Measurements from ENCODE around the gene PAMR1.
A peak's percentile ranks its signal among the peaks of the same experiment; 100 is the strongest.

PAMR1 gene

GRCh38 chr11:35494957-35495490 lies 30.4 kb downstream of the PAMR1 start:
- DNase-seq, result no peak

- no peak for DNase-seq
These were observed 34.1 kb downstream of the PAMR1 start for GRCh38 chr11:35491231-35491871.

- DNase-seq, result no peak
These were observed 37.3 kb downstream of the PAMR1 start for GRCh38 chr11:35488117-35488516.

GRCh38 chr11:35487532-35488078 lies 37.8 kb downstream of the PAMR1 start:
- peak; percentile 10 for DNase-seq

GRCh38 chr11:35486934-35487333 lies 38.5 kb downstream of the PAMR1 start:
- no peak for DNase-seq

- DNase-seq, result no peak
These were observed 39.0 kb downstream of the PAMR1 start for GRCh38 chr11:35486446-35486845.

- DNase-seq, result peak; percentile 84
These were observed 39.6 kb downstream of the PAMR1 start for GRCh38 chr11:35485656-35486322.

- DNase-seq, result no peak
These were observed 41.0 kb downstream of the PAMR1 start for GRCh38 chr11:35484435-35484834.

- no peak for DNase-seq
These were observed 42.1 kb downstream of the PAMR1 start for GRCh38 chr11:35483131-35483820.

GRCh38 chr11:35479731-35480130 lies 45.7 kb downstream of the PAMR1 start:
- DNase-seq, result no peak

- no peak for DNase-seq
These were observed 46.8 kb downstream of the PAMR1 start for GRCh38 chr11:35478471-35479091.

- DNase-seq, result no peak
These were observed 47.5 kb downstream of the PAMR1 start for GRCh38 chr11:35477901-35478300.

GRCh38 chr11:35474688-35475087 lies 50.7 kb downstream of the PAMR1 start:
- no peak for DNase-seq

GRCh38 chr11:35473795-35474374 lies 51.5 kb downstream of the PAMR1 start:
- no peak for DNase-seq

- no peak for DNase-seq
These were observed 54.8 kb downstream of the PAMR1 start for GRCh38 chr11:35470616-35471015.

GRCh38 chr11:35466058-35466457 lies 59.4 kb downstream of the PAMR1 start:
- no peak for DNase-seq

GRCh38 chr11:35464308-35464707 lies 61.1 kb downstream of the PAMR1 start:
- DNase-seq, result no peak

GRCh38 chr11:35463331-35463751 lies 62.1 kb downstream of the PAMR1 start:
- no peak for DNase-seq

- DNase-seq, result no peak
These were observed 63.4 kb downstream of the PAMR1 start for GRCh38 chr11:35461917-35462538.

- DNase-seq, result no peak
These were observed 65.9 kb downstream of the PAMR1 start for GRCh38 chr11:35459489-35459888.

- no peak for DNase-seq
These were observed 66.6 kb downstream of the PAMR1 start for GRCh38 chr11:35458846-35459245.

GRCh38 chr11:35454362-35454761 lies 71.1 kb downstream of the PAMR1 start:
- DNase-seq, result no peak
